Keratinocyte (primary cell): Measurements from ENCODE around the gene OR2W3. TPM values are rescaled to one million over a fixed set of nuclear protein-coding genes. Genes with fewer than 3 reads are reported as not detected.

Source experiments
- DNase-seq: peaks from one replicate; pipeline ENCODE4 v3.0.0-alpha.2; 2011; ENCODE audit warnings: low read depth, missing footprints, low spot score
- FAIRE-seq: peaks from 2 replicates; lab custom pipeline; 2011; peaks lifted over from hg19 to GRCh38; lab: Jason Lieb, UNC
- H2AFZ ChIP-seq: 2 replicates; pipeline ENCODE4 v1.6.0; 2012; ENCODE audit warnings: low read length, control low read depth, inconsistent platforms; ENCODE audit not compliant: control insufficient read depth
- H3K27ac ChIP-seq: 2 replicates; pipeline ENCODE4 v1.5.1; 2011; ENCODE audit warnings: low read length; ENCODE audit not compliant: control insufficient read depth, insufficient read depth
- H3K27me3 ChIP-seq: 3 replicates; pipeline ENCODE4 v1.6.0; 2011; ENCODE audit warnings: low read length; ENCODE audit not compliant: control insufficient read depth, insufficient read depth; ENCODE audit errors: extremely low read depth
- H3K36me3 ChIP-seq, 2 experiments: 2 replicates in 1 of 2; 3 replicates in 1 of 2; pipeline ENCODE4 v1.5.1; 2011; ENCODE audit warnings: low read length in 2 of 2, mild to moderate bottlenecking in 1 of 2; ENCODE audit not compliant: control insufficient read depth in 2 of 2, insufficient read depth in 2 of 2; ENCODE audit errors: extremely low read depth in 1 of 2
- H3K4me1 ChIP-seq: 3 replicates; pipeline ENCODE4 v1.5.1; 2011; ENCODE audit warnings: low read length; ENCODE audit not compliant: control insufficient read depth, insufficient read depth; ENCODE audit errors: extremely low read depth
- H3K4me2 ChIP-seq: 3 replicates; pipeline ENCODE4 v1.6.0; 2011; ENCODE audit warnings: low read depth, low read length; ENCODE audit not compliant: control insufficient read depth, insufficient read depth; ENCODE audit errors: extremely low read depth
- H3K4me3 ChIP-seq, 3 experiments: fragments of 200-600 bp in 1 of 3; sonication (generic) in 1 of 3; 2 replicates in 2 of 3; 3 replicates in 1 of 3; pipeline ENCODE4 v1.5.1; 2011 to 2016; ENCODE audit warnings: low read length in 3 of 3, mild to moderate bottlenecking in 3 of 3, control low read depth in 2 of 3, inconsistent platforms in 1 of 3, low read depth in 1 of 3, mixed read lengths in 1 of 3, mixed run types in 1 of 3, moderate library complexity in 1 of 3; ENCODE audit not compliant: control insufficient read depth in 2 of 3, insufficient read depth in 2 of 3; ENCODE audit errors: extremely low read depth in 1 of 3
- H3K79me2 ChIP-seq: 2 replicates; pipeline ENCODE4 v1.6.0; 2012; ENCODE audit warnings: low read length; ENCODE audit not compliant: control insufficient read depth, insufficient read depth
- H3K9ac ChIP-seq: 3 replicates; pipeline ENCODE4 v1.6.0; 2011; ENCODE audit warnings: low read length; ENCODE audit not compliant: control insufficient read depth, insufficient read depth; ENCODE audit errors: extremely low read depth
- H3K9me1 ChIP-seq: 3 replicates; pipeline ENCODE4 v1.6.0; 2011; ENCODE audit warnings: low read length; ENCODE audit not compliant: control insufficient read depth, insufficient read depth; ENCODE audit errors: extremely low read depth
- H3K9me3 ChIP-seq: 2 replicates; pipeline ENCODE4 v1.5.1; 2012; ENCODE audit warnings: low read depth, low read length; ENCODE audit not compliant: control insufficient read depth
- H4K20me1 ChIP-seq: 3 replicates; pipeline ENCODE4 v1.6.0; 2011; ENCODE audit warnings: low read length; ENCODE audit not compliant: control insufficient read depth, insufficient read depth; ENCODE audit errors: extremely low read depth
- CTCF ChIP-seq, 3 experiments: IDR thresholded peaks in 1 of 3; conservative IDR thresholded peaks in 1 of 3; optimal IDR thresholded peaks in 1 of 3; 2 replicates in 2 of 3; 3 replicates in 1 of 3; pipeline versions ENCODE3 to v1.5.1; 2011; ENCODE audit warnings: low read length in 3 of 3, mild to moderate bottlenecking in 3 of 3, moderate library complexity in 2 of 3, control low read depth in 1 of 3, inconsistent platforms in 1 of 3; ENCODE audit not compliant: insufficient read depth in 2 of 3; ENCODE audit errors: extremely low read depth in 1 of 3
- EZH2 ChIP-seq: IDR thresholded peaks from one replicate; pipeline ENCODE4 v1.6.1; 2012; ENCODE audit warnings: inconsistent platforms, mild to moderate bottlenecking, low read length, moderate library complexity
- dilution Hi-C: fragments of 300-500 bp; cut with MboI; formaldehyde crosslinking; loops from one replicate; pipeline ENCODE4 v1.7.0; 2020; ENCODE audit warnings: low sequenced_read_pairs; ENCODE audit not compliant: extremely low pct_ligation_motif_present
- polyA plus RNA-seq, 5 experiments: library from polyadenylated mRNA; depleted of rRNA in 3 of 5; stranded (reverse) in 3 of 5; stranded (forward) in 1 of 5; unstranded in 1 of 5; fragments of >200 nt; gene quantifications; 1 replicate in 1 of 5; 2 replicates in 3 of 5; 3 replicates in 1 of 5; pipeline versions ENCODE4 v1.2.1 to v1.2.3, GENCODE V29; 2011 to 2012; ENCODE audit warnings: missing spikeins in 2 of 5, low read depth in 1 of 5, low replicate concordance in 1 of 5

The OR2W3 gene
- polyA plus RNA-seq, 1 donor (not counting 4 experiments of a cell fraction or from before 2014, with no cell fraction given) = 0.08 TPM

- no peak overlapping the region for H3K4me2 ChIP-seq
- TF ChIP-seq EZH2 (no peak), CTCF (optimal IDR thresholded peaks at IDR 0.05 in 1 of 3, IDR thresholded peaks at IDR 0.05 in 1 of 3, conservative IDR thresholded peaks at IDR 0.05 in 1 of 3; ENCODE audit: extremely low read depth in 1 of 3, insufficient read depth in 2 of 3, low read length in 3 of 3) (no peak)
- FAIRE-seq (no peak), DNase-seq (no peak)
- H3K27me3 ChIP-seq = no peaks in the 10 kb centered on the region
- dilution Hi-C loops = no loop called here
- H3K79me2 ChIP-seq = no peaks in the 10 kb centered on the region
- H3K27ac ChIP-seq = no peak overlapping the region
- no peaks in the 10 kb centered on the region for H3K36me3 ChIP-seq
- H4K20me1 ChIP-seq = no peaks in the 10 kb centered on the region
- H3K4me1 ChIP-seq = no peaks in the 10 kb centered on the region
- no peaks in the 10 kb centered on the region for H3K9me1 ChIP-seq
- no peak overlapping the region for H2AFZ ChIP-seq
- no peak overlapping the region for H3K4me3 ChIP-seq
- H3K9ac ChIP-seq = no peak overlapping the region
- peaks cover 2% of the 10 kb centered on the region for H3K9me3 ChIP-seq
Observed at GRCh38 chr1:247933989-247934388, 38.6 kb downstream of the OR2W3 start.

GRCh38 chr1:247935781-247936180, 40.4 kb downstream of the OR2W3 start:
- H3K9me3 ChIP-seq = peaks cover 2% of the 10 kb centered on the region
- no peaks in the 10 kb centered on the region for H4K20me1 ChIP-seq
- no peak overlapping the region for H2AFZ ChIP-seq
- dilution Hi-C loops = no loop called here
- H3K79me2 ChIP-seq = no peaks in the 10 kb centered on the region
- no peak for DNase-seq
- H3K4me3 ChIP-seq = no peak overlapping the region
- no peaks in the 10 kb centered on the region for H3K4me1 ChIP-seq
- H3K27me3 ChIP-seq = no peaks in the 10 kb centered on the region
- no peak overlapping the region for H3K27ac ChIP-seq
- H3K9me1 ChIP-seq = no peaks in the 10 kb centered on the region
- H3K36me3 ChIP-seq = no peaks in the 10 kb centered on the region
- no peak for FAIRE-seq
- TF ChIP-seq CTCF (optimal IDR thresholded peaks at IDR 0.05 in 1 of 3, IDR thresholded peaks at IDR 0.05 in 1 of 3, conservative IDR thresholded peaks at IDR 0.05 in 1 of 3; ENCODE audit: extremely low read depth in 1 of 3, insufficient read depth in 2 of 3, low read length in 3 of 3) (no peak), EZH2 (no peak)
- no peak overlapping the region for H3K9ac ChIP-seq
- no peak overlapping the region for H3K4me2 ChIP-seq
